HEK293 (cell line): ENCODE data around the gene FIGNL1.

Experiments
- MEIS1 ChIP-seq: sonication (generic); formaldehyde crosslinking; IDR thresholded peaks from 2 replicates; pipeline ENCODE4 v1.8.1; 2022; ENCODE audit warnings: missing genetic modification reagents, mild to moderate bottlenecking, borderline replicate concordance
- RBAK ChIP-seq: fragments of 450-650 bp; formaldehyde crosslinking; IDR thresholded peaks from 2 replicates; pipeline ENCODE4 v1.5.1; 2016; ENCODE audit warnings: missing biosample characterization, missing genetic modification characterization
- SALL2 ChIP-seq: fragments of 450-650 bp; formaldehyde crosslinking; IDR thresholded peaks from 2 replicates; pipeline ENCODE4 v1.5.0; 2017; ENCODE audit warnings: missing biosample characterization, mild to moderate bottlenecking, missing genetic modification characterization, borderline replicate concordance
- ZBTB17 ChIP-seq: fragments of 450-650 bp; formaldehyde crosslinking; IDR thresholded peaks from 2 replicates; pipeline ENCODE4 v1.5.1; 2016; ENCODE audit warnings: missing biosample characterization, missing genetic modification characterization
- ZFHX2 ChIP-seq: fragments of 450-650 bp; formaldehyde crosslinking; conservative IDR thresholded peaks from 2 replicates; pipeline ENCODE4 v1.5.1; 2016; ENCODE audit warnings: missing biosample characterization, missing genetic modification characterization
- ZNF274 ChIP-seq, 2 experiments: fragments of 200-500 bp in 1 of 2; fragments of 450-650 bp in 1 of 2; sonication (Bioruptor generic) in 1 of 2; formaldehyde crosslinking in 1 of 2; IDR thresholded peaks; 2 replicates each; pipeline versions ENCODE4 v1.5.1 to v1.6.1; 2014 to 2016; ENCODE audit warnings: borderline replicate concordance in 1 of 2, inconsistent platforms in 1 of 2, low read length in 1 of 2, missing biosample characterization in 1 of 2, missing genetic modification characterization in 1 of 2
- ZNF324 ChIP-seq: fragments of 450-650 bp; formaldehyde crosslinking; IDR thresholded peaks from 2 replicates; pipeline ENCODE4 v1.5.1; 2016; ENCODE audit warnings: missing biosample characterization, missing genetic modification characterization
- ZNF707 ChIP-seq: fragments of 450-650 bp; formaldehyde crosslinking; IDR thresholded peaks from 2 replicates; pipeline ENCODE4 v1.5.1; 2016; ENCODE audit warnings: missing biosample characterization, missing genetic modification characterization
- TF ChIP-seq, protein P1 (sequence below): fragments of 450-650 bp; formaldehyde crosslinking; IDR thresholded peaks from 2 replicates; pipeline ENCODE4 v1.5.1; 2016; ENCODE audit warnings: missing biosample characterization, missing genetic modification characterization, borderline replicate concordance
- TF ChIP-seq, protein P2 (sequence below): fragments of 450-650 bp; formaldehyde crosslinking; IDR thresholded peaks from 2 replicates; pipeline ENCODE4 v1.5.1; 2016; ENCODE audit warnings: missing biosample characterization, missing genetic modification characterization
- TF ChIP-seq, protein P3 (sequence below): fragments of 450-650 bp; formaldehyde crosslinking; IDR thresholded peaks from 2 replicates; pipeline ENCODE4 v1.5.1; 2016; ENCODE audit warnings: missing biosample characterization, missing genetic modification characterization, low read depth
- TF ChIP-seq, protein P4 (sequence below): fragments of 450-650 bp; formaldehyde crosslinking; IDR thresholded peaks from 2 replicates; pipeline ENCODE4; 2016; ENCODE audit warnings: missing biosample characterization, missing genetic modification characterization

DNA sequence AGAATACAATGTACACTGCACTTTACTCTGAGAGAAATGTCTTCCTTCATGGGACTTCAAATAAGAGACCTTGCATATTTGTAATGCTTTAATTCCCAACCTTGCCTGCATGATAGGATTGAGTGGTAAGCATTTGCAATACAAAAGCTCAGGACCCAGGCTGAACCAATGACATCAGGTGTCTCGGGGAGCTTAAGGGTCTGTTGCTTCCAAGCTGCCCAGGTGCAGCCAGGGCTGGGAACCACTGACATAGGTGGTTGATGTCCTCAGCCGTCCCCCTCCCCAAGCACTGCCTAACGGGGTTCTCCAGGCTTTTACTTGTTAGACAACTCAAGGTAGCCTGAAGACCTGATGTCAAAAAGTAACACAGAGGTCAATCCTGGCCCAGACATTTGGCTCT, 29.1 kb downstream of the FIGNL1 start:
- TF ChIP-seq, protein P1, sequence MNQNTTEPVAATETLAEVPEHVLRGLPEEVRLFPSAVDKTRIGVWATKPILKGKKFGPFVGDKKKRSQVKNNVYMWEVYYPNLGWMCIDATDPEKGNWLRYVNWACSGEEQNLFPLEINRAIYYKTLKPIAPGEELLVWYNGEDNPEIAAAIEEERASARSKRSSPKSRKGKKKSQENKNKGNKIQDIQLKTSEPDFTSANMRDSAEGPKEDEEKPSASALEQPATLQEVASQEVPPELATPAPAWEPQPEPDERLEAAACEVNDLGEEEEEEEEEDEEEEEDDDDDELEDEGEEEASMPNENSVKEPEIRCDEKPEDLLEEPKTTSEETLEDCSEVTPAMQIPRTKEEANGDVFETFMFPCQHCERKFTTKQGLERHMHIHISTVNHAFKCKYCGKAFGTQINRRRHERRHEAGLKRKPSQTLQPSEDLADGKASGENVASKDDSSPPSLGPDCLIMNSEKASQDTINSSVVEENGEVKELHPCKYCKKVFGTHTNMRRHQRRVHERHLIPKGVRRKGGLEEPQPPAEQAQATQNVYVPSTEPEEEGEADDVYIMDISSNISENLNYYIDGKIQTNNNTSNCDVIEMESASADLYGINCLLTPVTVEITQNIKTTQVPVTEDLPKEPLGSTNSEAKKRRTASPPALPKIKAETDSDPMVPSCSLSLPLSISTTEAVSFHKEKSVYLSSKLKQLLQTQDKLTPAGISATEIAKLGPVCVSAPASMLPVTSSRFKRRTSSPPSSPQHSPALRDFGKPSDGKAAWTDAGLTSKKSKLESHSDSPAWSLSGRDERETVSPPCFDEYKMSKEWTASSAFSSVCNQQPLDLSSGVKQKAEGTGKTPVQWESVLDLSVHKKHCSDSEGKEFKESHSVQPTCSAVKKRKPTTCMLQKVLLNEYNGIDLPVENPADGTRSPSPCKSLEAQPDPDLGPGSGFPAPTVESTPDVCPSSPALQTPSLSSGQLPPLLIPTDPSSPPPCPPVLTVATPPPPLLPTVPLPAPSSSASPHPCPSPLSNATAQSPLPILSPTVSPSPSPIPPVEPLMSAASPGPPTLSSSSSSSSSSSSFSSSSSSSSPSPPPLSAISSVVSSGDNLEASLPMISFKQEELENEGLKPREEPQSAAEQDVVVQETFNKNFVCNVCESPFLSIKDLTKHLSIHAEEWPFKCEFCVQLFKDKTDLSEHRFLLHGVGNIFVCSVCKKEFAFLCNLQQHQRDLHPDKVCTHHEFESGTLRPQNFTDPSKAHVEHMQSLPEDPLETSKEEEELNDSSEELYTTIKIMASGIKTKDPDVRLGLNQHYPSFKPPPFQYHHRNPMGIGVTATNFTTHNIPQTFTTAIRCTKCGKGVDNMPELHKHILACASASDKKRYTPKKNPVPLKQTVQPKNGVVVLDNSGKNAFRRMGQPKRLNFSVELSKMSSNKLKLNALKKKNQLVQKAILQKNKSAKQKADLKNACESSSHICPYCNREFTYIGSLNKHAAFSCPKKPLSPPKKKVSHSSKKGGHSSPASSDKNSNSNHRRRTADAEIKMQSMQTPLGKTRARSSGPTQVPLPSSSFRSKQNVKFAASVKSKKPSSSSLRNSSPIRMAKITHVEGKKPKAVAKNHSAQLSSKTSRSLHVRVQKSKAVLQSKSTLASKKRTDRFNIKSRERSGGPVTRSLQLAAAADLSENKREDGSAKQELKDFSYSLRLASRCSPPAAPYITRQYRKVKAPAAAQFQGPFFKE (tag by site-specific recombination): no peak
- TF ChIP-seq ZNF707 (no peak), SALL2 (tag by site-specific recombination) (no peak), MEIS1 (no peak), ZNF274 (IDR thresholded peaks at IDR 0.05; ENCODE audit: low read length) (no peak), ZNF274 (tag by site-specific recombination; IDR thresholded peaks at IDR 0.05; ENCODE audit: borderline replicate concordance) (no peak), RBAK (tag by site-specific recombination) (no peak), ZNF324 (no peak), ZFHX2 (tag by site-specific recombination) (no peak), ZBTB17 (tag by site-specific recombination) (no peak)
- TF ChIP-seq, protein P2, sequence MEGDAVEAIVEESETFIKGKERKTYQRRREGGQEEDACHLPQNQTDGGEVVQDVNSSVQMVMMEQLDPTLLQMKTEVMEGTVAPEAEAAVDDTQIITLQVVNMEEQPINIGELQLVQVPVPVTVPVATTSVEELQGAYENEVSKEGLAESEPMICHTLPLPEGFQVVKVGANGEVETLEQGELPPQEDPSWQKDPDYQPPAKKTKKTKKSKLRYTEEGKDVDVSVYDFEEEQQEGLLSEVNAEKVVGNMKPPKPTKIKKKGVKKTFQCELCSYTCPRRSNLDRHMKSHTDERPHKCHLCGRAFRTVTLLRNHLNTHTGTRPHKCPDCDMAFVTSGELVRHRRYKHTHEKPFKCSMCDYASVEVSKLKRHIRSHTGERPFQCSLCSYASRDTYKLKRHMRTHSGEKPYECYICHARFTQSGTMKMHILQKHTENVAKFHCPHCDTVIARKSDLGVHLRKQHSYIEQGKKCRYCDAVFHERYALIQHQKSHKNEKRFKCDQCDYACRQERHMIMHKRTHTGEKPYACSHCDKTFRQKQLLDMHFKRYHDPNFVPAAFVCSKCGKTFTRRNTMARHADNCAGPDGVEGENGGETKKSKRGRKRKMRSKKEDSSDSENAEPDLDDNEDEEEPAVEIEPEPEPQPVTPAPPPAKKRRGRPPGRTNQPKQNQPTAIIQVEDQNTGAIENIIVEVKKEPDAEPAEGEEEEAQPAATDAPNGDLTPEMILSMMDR (tag by site-specific recombination): no peak
- TF ChIP-seq, protein P3, sequence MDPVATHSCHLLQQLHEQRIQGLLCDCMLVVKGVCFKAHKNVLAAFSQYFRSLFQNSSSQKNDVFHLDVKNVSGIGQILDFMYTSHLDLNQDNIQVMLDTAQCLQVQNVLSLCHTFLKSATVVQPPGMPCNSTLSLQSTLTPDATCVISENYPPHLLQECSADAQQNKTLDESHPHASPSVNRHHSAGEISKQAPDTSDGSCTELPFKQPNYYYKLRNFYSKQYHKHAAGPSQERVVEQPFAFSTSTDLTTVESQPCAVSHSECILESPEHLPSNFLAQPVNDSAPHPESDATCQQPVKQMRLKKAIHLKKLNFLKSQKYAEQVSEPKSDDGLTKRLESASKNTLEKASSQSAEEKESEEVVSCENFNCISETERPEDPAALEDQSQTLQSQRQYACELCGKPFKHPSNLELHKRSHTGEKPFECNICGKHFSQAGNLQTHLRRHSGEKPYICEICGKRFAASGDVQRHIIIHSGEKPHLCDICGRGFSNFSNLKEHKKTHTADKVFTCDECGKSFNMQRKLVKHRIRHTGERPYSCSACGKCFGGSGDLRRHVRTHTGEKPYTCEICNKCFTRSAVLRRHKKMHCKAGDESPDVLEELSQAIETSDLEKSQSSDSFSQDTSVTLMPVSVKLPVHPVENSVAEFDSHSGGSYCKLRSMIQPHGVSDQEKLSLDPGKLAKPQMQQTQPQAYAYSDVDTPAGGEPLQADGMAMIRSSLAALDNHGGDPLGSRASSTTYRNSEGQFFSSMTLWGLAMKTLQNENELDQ (tag by site-specific recombination): no peak
- TF ChIP-seq, protein P4, sequence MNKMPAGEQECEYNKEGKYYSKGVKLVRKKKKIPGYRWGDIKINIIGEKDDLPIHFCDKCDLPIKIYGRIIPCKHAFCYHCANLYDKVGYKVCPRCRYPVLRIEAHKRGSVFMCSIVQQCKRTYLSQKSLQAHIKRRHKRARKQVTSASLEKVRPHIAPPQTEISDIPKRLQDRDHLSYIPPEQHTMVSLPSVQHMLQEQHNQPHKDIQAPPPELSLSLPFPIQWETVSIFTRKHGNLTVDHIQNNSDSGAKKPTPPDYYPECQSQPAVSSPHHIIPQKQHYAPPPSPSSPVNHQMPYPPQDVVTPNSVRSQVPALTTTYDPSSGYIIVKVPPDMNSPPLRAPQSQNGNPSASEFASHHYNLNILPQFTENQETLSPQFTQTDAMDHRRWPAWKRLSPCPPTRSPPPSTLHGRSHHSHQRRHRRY (tag by site-specific recombination): no peak
